K562 (cell line): ENCODE data around the gene CDK5RAP3. TPM values are rescaled to one million over a fixed set of nuclear protein-coding genes. Genes with fewer than 3 reads are reported as not detected.

ENCODE experiments used
- CBFA2T3 ChIP-seq: fragments of 450-650 bp; IDR thresholded peaks from 2 replicates; pipeline ENCODE4 v1.6.1; 2017
- ELF1 ChIP-seq: fragments of 200-800 bp; sonication (Bioruptor generic); IDR thresholded peaks from 2 replicates; pipeline ENCODE4 v1.6.1; 2016; ENCODE audit warnings: missing genetic modification characterization, missing compliant biosample characterization
- ELF4 ChIP-seq: fragments of 450-650 bp; formaldehyde crosslinking; IDR thresholded peaks from 2 replicates; pipeline ENCODE4 v1.4.0; 2022; ENCODE audit warnings: missing genetic modification characterization
- FOS ChIP-seq: IDR thresholded peaks from 3 replicates; pipeline ENCODE4 v1.6.1; 2011; ENCODE audit not compliant: insufficient read length; ENCODE audit errors: extremely low read depth
- GTF2E2 ChIP-seq: fragments of 200-800 bp; sonication (Bioruptor generic); IDR thresholded peaks from 2 replicates; pipeline ENCODE4 v1.6.1; 2016; ENCODE audit warnings: missing genetic modification characterization, missing compliant biosample characterization
- NCOA4 ChIP-seq: fragments of 450-650 bp; IDR thresholded peaks from 2 replicates; pipeline ENCODE4 v1.6.1; 2018; ENCODE audit warnings: mild to moderate bottlenecking; ENCODE audit not compliant: partially characterized antibody
- NR4A1 ChIP-seq, 2 experiments: fragments of 250-450 bp in 1 of 2; fragments of 450-650 bp in 1 of 2; sonication (Bioruptor Pico) in 1 of 2; IDR thresholded peaks; 2 replicates each; pipeline versions ENCODE4 v1.4.0 to v1.6.1; 2016 to 2020; ENCODE audit warnings: mild to moderate bottlenecking in 2 of 2, missing compliant biosample characterization in 1 of 2, missing genetic modification characterization in 1 of 2, moderate library complexity in 1 of 2
- PHTF2 ChIP-seq: fragments of 250-450 bp; sonication (Bioruptor Pico); IDR thresholded peaks from 2 replicates; pipeline ENCODE4 v1.5.0; 2021; ENCODE audit warnings: mild to moderate bottlenecking
- PYGO2 ChIP-seq: fragments of 450-650 bp; IDR thresholded peaks from 2 replicates; pipeline ENCODE4 v1.6.1; 2016; ENCODE audit warnings: mild to moderate bottlenecking, missing genetic modification characterization, moderate library complexity, missing compliant biosample characterization
- RCOR1 ChIP-seq, 2 experiments: IDR thresholded peaks; 2 replicates each; pipeline ENCODE4 v1.6.1; 2012; ENCODE audit warnings: low read depth in 2 of 2, low read length in 2 of 2, borderline replicate concordance in 1 of 2, improper control_type of control experiment in 1 of 2
- SMARCC2 ChIP-seq: fragments of 450-650 bp; IDR thresholded peaks from 2 replicates; pipeline ENCODE4 v1.6.1; 2017; ENCODE audit warnings: antibody characterized with exemption, moderate library complexity, mild to moderate bottlenecking, low read depth
- ZNF3 ChIP-seq: fragments of 250-450 bp; sonication (Bioruptor Pico); IDR thresholded peaks from 2 replicates; pipeline ENCODE4 v1.5.0; 2021; ENCODE audit warnings: mild to moderate bottlenecking, moderate library complexity
- ZNF444 ChIP-seq: fragments of 250-450 bp; sonication (Bioruptor Pico); IDR thresholded peaks from 2 replicates; pipeline ENCODE4 v1.4.0; 2020; ENCODE audit warnings: mild to moderate bottlenecking, moderate library complexity
- polyA plus RNA-seq, 8 experiments: library from polyadenylated mRNA; depleted of rRNA in 4 of 8; stranded (reverse) in 5 of 8; unstranded in 3 of 8; fragments of >200 nt; fragmentation: Nextera tagmentation in 2 of 8; fragmentation: Illumina TruSeq in 1 of 8; extraction: Ambion mirVana in 2 of 8; extraction: Trizol in 1 of 8; gene quantifications; 2 replicates each; pipeline versions ENCODE4 v1.2.1 to v1.2.3, GENCODE V29; 2011 to 2014; ENCODE audit warnings: inconsistent platforms in 1 of 8, missing spikeins in 1 of 8
- total RNA-seq, 7 experiments: library from RNA; depleted of rRNA in 6 of 7; stranded (reverse); fragments of >200 nt in 6 of 7; fragmentation: Illumina TruSeq in 2 of 7; extraction: Trizol in 2 of 7; gene quantifications; 2 replicates each; pipeline versions ENCODE4 v1.2.1 to v1.2.3, GENCODE V29; 2011 to 2021; ENCODE audit warnings: low replicate concordance in 1 of 7
- TF ChIP-seq, protein P1 (sequence below): fragments of 450-650 bp; IDR thresholded peaks from 2 replicates; pipeline ENCODE4 v1.6.1; 2016; ENCODE audit warnings: borderline replicate concordance
- TF ChIP-seq, protein P2 (sequence below), 2 experiments: fragments of 450-650 bp; IDR thresholded peaks; 2 replicates each; pipeline ENCODE4 v1.6.1; 2018; ENCODE audit warnings: mild to moderate bottlenecking in 2 of 2, low read depth in 1 of 2; ENCODE audit not compliant: partially characterized antibody in 2 of 2
- TF ChIP-seq, protein P3 (sequence below): sonication (generic); formaldehyde crosslinking; IDR thresholded peaks from 2 replicates; pipeline ENCODE4 v1.8.0; 2022; ENCODE audit warnings: missing genetic modification reagents, mild to moderate bottlenecking, borderline replicate concordance
- TF ChIP-seq, protein P4 (sequence below): sonication (generic); formaldehyde crosslinking; IDR thresholded peaks from 2 replicates; pipeline ENCODE4 v1.8.0; 2022; ENCODE audit warnings: missing genetic modification reagents, mild to moderate bottlenecking, moderate library complexity, borderline replicate concordance

CDK5RAP3 gene
- total and polyA plus RNA-seq, 9 of the 15 experiments (the other 6 are each of a cell fraction or from before 2014, with no cell fraction given), result 44.2 to 202 (median 91.5) TPM

DNA sequence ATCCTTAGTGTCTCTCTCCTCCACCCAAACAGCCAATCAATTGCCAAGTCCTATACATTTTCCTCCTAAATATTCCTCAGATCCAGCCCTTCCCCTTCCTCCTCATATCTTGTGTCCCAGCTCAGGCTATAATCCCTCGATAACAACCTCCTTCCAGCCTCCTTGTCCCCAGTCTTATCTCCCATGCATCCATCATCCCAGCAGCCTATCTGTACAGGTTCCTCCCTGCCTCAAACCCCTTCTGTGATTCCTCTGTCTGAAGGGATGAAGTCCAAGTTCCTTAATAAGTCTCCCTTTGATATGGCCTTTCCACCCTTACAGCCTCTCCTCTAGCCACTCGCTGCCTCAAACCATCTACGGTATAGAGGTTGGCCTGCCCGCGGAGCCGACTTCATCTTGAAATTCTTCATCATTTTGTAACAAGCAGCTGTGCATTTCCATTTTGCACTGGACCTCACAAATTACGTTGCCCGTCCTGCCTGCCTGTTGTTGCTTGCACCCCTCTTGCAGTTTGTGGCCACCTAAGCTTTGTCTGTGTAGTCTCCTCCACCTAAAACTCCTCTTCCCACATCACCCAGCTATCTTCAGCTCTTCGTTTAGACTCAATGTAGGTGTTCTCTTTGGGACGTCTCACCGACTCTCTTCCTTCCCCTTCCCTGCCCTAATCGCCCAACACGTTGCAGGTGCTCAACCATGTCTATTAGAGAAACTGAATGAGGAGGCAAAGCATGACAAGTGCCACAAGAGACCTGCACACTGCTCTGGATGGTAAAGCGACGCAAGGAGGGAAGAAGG lies 786 bp upstream of the CDK5RAP3 start (continued):
- TF ChIP-seq, protein P1, sequence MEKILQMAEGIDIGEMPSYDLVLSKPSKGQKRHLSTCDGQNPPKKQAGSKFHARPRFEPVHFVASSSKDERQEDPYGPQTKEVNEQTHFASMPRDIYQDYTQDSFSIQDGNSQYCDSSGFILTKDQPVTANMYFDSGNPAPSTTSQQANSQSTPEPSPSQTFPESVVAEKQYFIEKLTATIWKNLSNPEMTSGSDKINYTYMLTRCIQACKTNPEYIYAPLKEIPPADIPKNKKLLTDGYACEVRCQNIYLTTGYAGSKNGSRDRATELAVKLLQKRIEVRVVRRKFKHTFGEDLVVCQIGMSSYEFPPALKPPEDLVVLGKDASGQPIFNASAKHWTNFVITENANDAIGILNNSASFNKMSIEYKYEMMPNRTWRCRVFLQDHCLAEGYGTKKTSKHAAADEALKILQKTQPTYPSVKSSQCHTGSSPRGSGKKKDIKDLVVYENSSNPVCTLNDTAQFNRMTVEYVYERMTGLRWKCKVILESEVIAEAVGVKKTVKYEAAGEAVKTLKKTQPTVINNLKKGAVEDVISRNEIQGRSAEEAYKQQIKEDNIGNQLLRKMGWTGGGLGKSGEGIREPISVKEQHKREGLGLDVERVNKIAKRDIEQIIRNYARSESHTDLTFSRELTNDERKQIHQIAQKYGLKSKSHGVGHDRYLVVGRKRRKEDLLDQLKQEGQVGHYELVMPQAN, result no peak
- no peak for TF ChIP-seq RCOR1 (IDR thresholded peaks at IDR 0.05; ENCODE audit: borderline replicate concordance in 1 of 2, low read depth in 2 of 2, low read length in 2 of 2)
- no peak for TF ChIP-seq PYGO2 (tag)
- TF ChIP-seq, protein P2, sequence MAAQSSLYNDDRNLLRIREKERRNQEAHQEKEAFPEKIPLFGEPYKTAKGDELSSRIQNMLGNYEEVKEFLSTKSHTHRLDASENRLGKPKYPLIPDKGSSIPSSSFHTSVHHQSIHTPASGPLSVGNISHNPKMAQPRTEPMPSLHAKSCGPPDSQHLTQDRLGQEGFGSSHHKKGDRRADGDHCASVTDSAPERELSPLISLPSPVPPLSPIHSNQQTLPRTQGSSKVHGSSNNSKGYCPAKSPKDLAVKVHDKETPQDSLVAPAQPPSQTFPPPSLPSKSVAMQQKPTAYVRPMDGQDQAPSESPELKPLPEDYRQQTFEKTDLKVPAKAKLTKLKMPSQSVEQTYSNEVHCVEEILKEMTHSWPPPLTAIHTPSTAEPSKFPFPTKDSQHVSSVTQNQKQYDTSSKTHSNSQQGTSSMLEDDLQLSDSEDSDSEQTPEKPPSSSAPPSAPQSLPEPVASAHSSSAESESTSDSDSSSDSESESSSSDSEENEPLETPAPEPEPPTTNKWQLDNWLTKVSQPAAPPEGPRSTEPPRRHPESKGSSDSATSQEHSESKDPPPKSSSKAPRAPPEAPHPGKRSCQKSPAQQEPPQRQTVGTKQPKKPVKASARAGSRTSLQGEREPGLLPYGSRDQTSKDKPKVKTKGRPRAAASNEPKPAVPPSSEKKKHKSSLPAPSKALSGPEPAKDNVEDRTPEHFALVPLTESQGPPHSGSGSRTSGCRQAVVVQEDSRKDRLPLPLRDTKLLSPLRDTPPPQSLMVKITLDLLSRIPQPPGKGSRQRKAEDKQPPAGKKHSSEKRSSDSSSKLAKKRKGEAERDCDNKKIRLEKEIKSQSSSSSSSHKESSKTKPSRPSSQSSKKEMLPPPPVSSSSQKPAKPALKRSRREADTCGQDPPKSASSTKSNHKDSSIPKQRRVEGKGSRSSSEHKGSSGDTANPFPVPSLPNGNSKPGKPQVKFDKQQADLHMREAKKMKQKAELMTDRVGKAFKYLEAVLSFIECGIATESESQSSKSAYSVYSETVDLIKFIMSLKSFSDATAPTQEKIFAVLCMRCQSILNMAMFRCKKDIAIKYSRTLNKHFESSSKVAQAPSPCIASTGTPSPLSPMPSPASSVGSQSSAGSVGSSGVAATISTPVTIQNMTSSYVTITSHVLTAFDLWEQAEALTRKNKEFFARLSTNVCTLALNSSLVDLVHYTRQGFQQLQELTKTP (IDR thresholded peaks at IDR 0.05; ENCODE audit: low read depth in 1 of 2, partially characterized antibody in 2 of 2), result no peak
- TF ChIP-seq CBFA2T3, result peak; percentile 64; the same call in 1 of the 2 replicates
- TF ChIP-seq, protein P3, sequence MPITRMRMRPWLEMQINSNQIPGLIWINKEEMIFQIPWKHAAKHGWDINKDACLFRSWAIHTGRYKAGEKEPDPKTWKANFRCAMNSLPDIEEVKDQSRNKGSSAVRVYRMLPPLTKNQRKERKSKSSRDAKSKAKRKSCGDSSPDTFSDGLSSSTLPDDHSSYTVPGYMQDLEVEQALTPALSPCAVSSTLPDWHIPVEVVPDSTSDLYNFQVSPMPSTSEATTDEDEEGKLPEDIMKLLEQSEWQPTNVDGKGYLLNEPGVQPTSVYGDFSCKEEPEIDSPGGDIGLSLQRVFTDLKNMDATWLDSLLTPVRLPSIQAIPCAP, result no peak
- no peak for TF ChIP-seq ELF1 (tag)
- no peak for TF ChIP-seq ELF4 (CRISPR knock-in tag)
- no peak for TF ChIP-seq NR4A1 (CRISPR knock-in tag; IDR thresholded peaks at IDR 0.05)
- no peak for TF ChIP-seq NR4A1 (tag; IDR thresholded peaks at IDR 0.05)
- TF ChIP-seq GTF2E2 (tag), result no peak
- TF ChIP-seq, protein P4, sequence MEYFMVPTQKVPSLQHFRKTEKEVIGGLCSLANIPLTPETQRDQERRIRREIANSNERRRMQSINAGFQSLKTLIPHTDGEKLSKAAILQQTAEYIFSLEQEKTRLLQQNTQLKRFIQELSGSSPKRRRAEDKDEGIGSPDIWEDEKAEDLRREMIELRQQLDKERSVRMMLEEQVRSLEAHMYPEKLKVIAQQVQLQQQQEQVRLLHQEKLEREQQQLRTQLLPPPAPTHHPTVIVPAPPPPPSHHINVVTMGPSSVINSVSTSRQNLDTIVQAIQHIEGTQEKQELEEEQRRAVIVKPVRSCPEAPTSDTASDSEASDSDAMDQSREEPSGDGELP, result no peak
- TF ChIP-seq ZNF3, result no peak
- TF ChIP-seq NCOA4, result no peak
- TF ChIP-seq SMARCC2, result no peak
- no peak for TF ChIP-seq FOS
- TF ChIP-seq ZNF444 (CRISPR knock-in tag), result no peak
- no peak for TF ChIP-seq PHTF2 (CRISPR knock-in tag)
